Adipocyte (in vitro differentiated cells): Measurements from ENCODE around the gene ASPHD2.
"Not testable (repeated sequence)": the region's sequence is repeated elsewhere in the genome, so short reads cannot be mapped to it uniquely, and the experiment has no call there.

Experiments used
- DNase-seq: peaks from one replicate; pipeline ENCODE4 v3.0.0-alpha.2; 2015; ENCODE audit warnings: low read depth
- H3K27me3 ChIP-seq: replicated peaks from 2 replicates; pipeline ENCODE4 v1.7.0; 2013; ENCODE audit warnings: mild to moderate bottlenecking, low read length, moderate library complexity; ENCODE audit not compliant: control insufficient read depth, insufficient read depth
- H3K36me3 ChIP-seq: 2 replicates; pipeline ENCODE4 v1.7.0; 2013; ENCODE audit warnings: low read length, mild to moderate bottlenecking, moderate library complexity; ENCODE audit not compliant: control insufficient read depth, insufficient read depth, severe bottlenecking
- H3K4me1 ChIP-seq: 2 replicates; pipeline ENCODE4 v1.7.0; 2013; ENCODE audit warnings: mild to moderate bottlenecking, low read length, moderate library complexity; ENCODE audit not compliant: control insufficient read depth, insufficient read depth
- H3K4me3 ChIP-seq: 2 replicates; pipeline ENCODE4 v1.7.0; 2013; ENCODE audit warnings: mild to moderate bottlenecking, low read length, moderate library complexity
- H3K9ac ChIP-seq: 2 replicates; pipeline ENCODE4 v1.7.0; 2013; ENCODE audit warnings: mild to moderate bottlenecking, low read length, moderate library complexity
- H3K9me3 ChIP-seq: 2 replicates; pipeline ENCODE4 v1.7.0; 2013; ENCODE audit warnings: mild to moderate bottlenecking, low read length, moderate library complexity; ENCODE audit not compliant: control insufficient read depth

ASPHD2 gene

GRCh38 chr22:26436903-26437515, 7.9 kb downstream of the ASPHD2 start:
- no peaks in the 10 kb centered on the region for H3K36me3 ChIP-seq
- no peaks in the 10 kb centered on the region for H3K27me3 ChIP-seq
- no peaks in the 10 kb centered on the region for H3K9me3 ChIP-seq
- no peak for DNase-seq
- H3K4me3 ChIP-seq: no peak overlapping the region
- H3K4me1 ChIP-seq: no peaks in the 10 kb centered on the region
- no peak overlapping the region for H3K9ac ChIP-seq

GRCh38 chr22:26437694-26438392, 8.8 kb downstream of the ASPHD2 start:
- no peak overlapping the region for H3K9ac ChIP-seq

GRCh38 chr22:26438776-26439175, 9.7 kb downstream of the ASPHD2 start:
- not testable (repeated sequence) for H3K9me3 ChIP-seq, DNase-seq, H3K4me3 ChIP-seq, H3K27me3 ChIP-seq, H3K4me1 ChIP-seq, H3K36me3 ChIP-seq, H3K9ac ChIP-seq

More at GRCh38 chr22:26437694-26438392, 8.8 kb downstream of the ASPHD2 start:
- Histone ChIP-seq H3K4me1 (no peaks in the 10 kb centered on the region), H3K4me3 (no peak overlapping the region), H3K36me3 (no peaks in the 10 kb centered on the region), H3K27me3 (no peaks in the 10 kb centered on the region), H3K9me3 (no peaks in the 10 kb centered on the region)
- DNase-seq: no peak

- Histone ChIP-seq H3K9me3 (no peaks in the 10 kb centered on the region), H3K36me3 (no peaks in the 10 kb centered on the region), H3K9ac (no peak overlapping the region), H3K27me3 (no peaks in the 10 kb centered on the region), H3K4me3 (no peak overlapping the region), H3K4me1 (no peaks in the 10 kb centered on the region)
- no peak for DNase-seq
Measured at GRCh38 chr22:26439559-26439958, 10.5 kb downstream of the ASPHD2 start.

- no peaks in the 10 kb centered on the region for H3K36me3 ChIP-seq
- no peak overlapping the region for H3K4me3 ChIP-seq
- no peak for DNase-seq
- no peaks in the 10 kb centered on the region for H3K9me3 ChIP-seq
- no peaks in the 10 kb centered on the region for H3K4me1 ChIP-seq
- no peaks in the 10 kb centered on the region for H3K27me3 ChIP-seq
- no peak overlapping the region for H3K9ac ChIP-seq
Measured at GRCh38 chr22:26442086-26442756, 13.2 kb downstream of the ASPHD2 start.

- no peak for DNase-seq
- no peak overlapping the region for H3K4me3 ChIP-seq
- H3K36me3 ChIP-seq: no peaks in the 10 kb centered on the region
- no peak overlapping the region for H3K9ac ChIP-seq
- H3K9me3 ChIP-seq: no peaks in the 10 kb centered on the region
- H3K27me3 ChIP-seq: no peaks in the 10 kb centered on the region
- H3K4me1 ChIP-seq: no peaks in the 10 kb centered on the region
Measured at GRCh38 chr22:26443901-26444690, 15.0 kb downstream of the ASPHD2 start.

GRCh38 chr22:26444777-26445176, 15.7 kb downstream of the ASPHD2 start:
- Histone ChIP-seq H3K9ac (no peak overlapping the region), H3K9me3 (no peaks in the 10 kb centered on the region), H3K4me3 (no peak overlapping the region), H3K36me3 (no peaks in the 10 kb centered on the region), H3K4me1 (no peaks in the 10 kb centered on the region), H3K27me3 (no peaks in the 10 kb centered on the region)
- no peak for DNase-seq

- Histone ChIP-seq H3K9ac (no peak overlapping the region), H3K9me3 (no peaks in the 10 kb centered on the region), H3K27me3 (no peaks in the 10 kb centered on the region), H3K4me3 (no peak overlapping the region), H3K36me3 (no peaks in the 10 kb centered on the region), H3K4me1 (no peaks in the 10 kb centered on the region)
- DNase-seq: no peak
Measured at GRCh38 chr22:26445577-26446275, 16.7 kb downstream of the ASPHD2 start.

- Histone ChIP-seq H3K9ac (no peak overlapping the region), H3K4me3 (no peak overlapping the region), H3K36me3 (peaks cover 8% of the 10 kb centered on the region), H3K27me3 (no peaks in the 10 kb centered on the region), H3K4me1 (no peaks in the 10 kb centered on the region), H3K9me3 (no peaks in the 10 kb centered on the region)
- no peak for DNase-seq
Measured at GRCh38 chr22:26446808-26447515, 17.9 kb downstream of the ASPHD2 start.

- H3K4me3 ChIP-seq: no peak overlapping the region
- no peak for DNase-seq
- peaks cover 16% of the 10 kb centered on the region for H3K36me3 ChIP-seq
- H3K27me3 ChIP-seq: no peaks in the 10 kb centered on the region
- H3K9me3 ChIP-seq: no peaks in the 10 kb centered on the region
- H3K4me1 ChIP-seq: no peaks in the 10 kb centered on the region
- H3K9ac ChIP-seq: no peak overlapping the region
Measured at GRCh38 chr22:26447584-26448329, 18.7 kb downstream of the ASPHD2 start.
